Smooth muscle cell (in vitro differentiated cells): Measurements from ENCODE around the gene EEF1AKMT1. TPM values are rescaled to one million over a fixed set of nuclear protein-coding genes. Genes with fewer than 3 reads are reported as not detected.

Experiments
- DNase-seq: peaks from one replicate; lab custom pipeline; 2025; ENCODE audit not compliant: unreplicated experiment; lab: John Stamatoyannopoulos, UW
- H2AFZ ChIP-seq: fragments of 200-600 bp; sonication (generic); 2 replicates; pipeline ENCODE4 v1.6.0; 2016; ENCODE audit warnings: antibody characterized with exemption, low read depth, mild to moderate bottlenecking
- H3F3A ChIP-seq: fragments of 200-600 bp; sonication (generic); 2 replicates; pipeline ENCODE4 v1.6.0; 2017; ENCODE audit warnings: antibody characterized with exemption, low read depth
- H3K27ac ChIP-seq: fragments of 200-600 bp; sonication (generic); 2 replicates; pipeline ENCODE4 v1.5.1; 2016; ENCODE audit warnings: low read depth, mild to moderate bottlenecking
- H3K27me3 ChIP-seq: fragments of 200-600 bp; sonication (generic); 2 replicates; pipeline ENCODE4 v1.6.1; 2016; ENCODE audit warnings: low read depth, mild to moderate bottlenecking
- H3K36me3 ChIP-seq: fragments of 200-600 bp; sonication (generic); 2 replicates; pipeline ENCODE4 v1.5.1; 2016; ENCODE audit warnings: low read depth
- H3K4me1 ChIP-seq: fragments of 200-600 bp; sonication (generic); 2 replicates; pipeline ENCODE4 v1.5.1; 2016; ENCODE audit warnings: low read depth
- H3K4me2 ChIP-seq: fragments of 200-600 bp; sonication (generic); 2 replicates; pipeline ENCODE4 v1.6.0; 2016; ENCODE audit warnings: mild to moderate bottlenecking
- H3K4me3 ChIP-seq: fragments of 200-600 bp; sonication (generic); 2 replicates; pipeline ENCODE4 v1.5.1; 2016; ENCODE audit warnings: mild to moderate bottlenecking
- H3K79me2 ChIP-seq: fragments of 200-600 bp; sonication (generic); 2 replicates; pipeline ENCODE4 v1.6.0; 2016; ENCODE audit warnings: low read depth, mild to moderate bottlenecking
- H3K9ac ChIP-seq: fragments of 200-600 bp; sonication (generic); 2 replicates; pipeline ENCODE4 v1.6.0; 2016; ENCODE audit warnings: low read depth
- H3K9me3 ChIP-seq: fragments of 200-600 bp; sonication (generic); replicated peaks from 2 replicates; pipeline ENCODE4 v1.5.1; 2016; ENCODE audit warnings: low read depth
- H4K20me1 ChIP-seq: fragments of 200-600 bp; sonication (generic); 2 replicates; pipeline ENCODE4 v1.6.0; 2016; ENCODE audit warnings: low read depth
- CTCF ChIP-seq: fragments of 200-600 bp; sonication (generic); IDR thresholded peaks from 2 replicates; pipeline ENCODE4 v1.5.1; 2017; ENCODE audit warnings: borderline replicate concordance, mild to moderate bottlenecking, antibody characterized with exemption; ENCODE audit not compliant: insufficient read depth, poor library complexity, severe bottlenecking
- WGBS: methylation state at CpG from one replicate; pipeline ENCODE4 v1.1.7; 2016; ENCODE audit warnings: low lambda C conversion rate; 5-methylcytosine and 5-hydroxymethylcytosine counted together
- polyA plus RNA-seq: library from polyadenylated mRNA; unstranded; fragments of >200 nt; fragmentation: Nextera tagmentation; extraction: Ambion mirVana; gene quantifications from 2 replicates; pipeline ENCODE4 v1.2.1, GENCODE V29; 2016
- total RNA-seq: library from RNA; depleted of rRNA; stranded (reverse); fragments of >200 nt; gene quantifications from 2 replicates; pipeline ENCODE4 v1.2.3, GENCODE V29; 2014

The EEF1AKMT1 gene
- total and polyA plus RNA-seq, 2 experiments from 2014 or later: 15.0 to 17.3 TPM

- no peaks in the 10 kb centered on the region for H3K36me3 ChIP-seq
- WGBS: 86% methylated on average over 13 of the region's 13 CpGs
- TF ChIP-seq CTCF: no peak
Observed at GRCh38 chr13:20711301-20712044, 62.3 kb downstream of the EEF1AKMT1 start.

GRCh38 chr13:20709782-20710181 lies 64.0 kb downstream of the EEF1AKMT1 start:
- H3K27me3 ChIP-seq: no peaks in the 10 kb centered on the region
- H3K4me3 ChIP-seq: no peak overlapping the region
- H3K27ac ChIP-seq: no peak overlapping the region
- H3K9ac ChIP-seq: no peak overlapping the region
- H2AFZ ChIP-seq: no peak overlapping the region
- H3K36me3 ChIP-seq: no peaks in the 10 kb centered on the region
- H3K79me2 ChIP-seq: no peaks in the 10 kb centered on the region
- H4K20me1 ChIP-seq: no peaks in the 10 kb centered on the region
- no peak overlapping the region for H3K4me2 ChIP-seq
- H3F3A ChIP-seq: peaks cover 12% of the 10 kb centered on the region
- H3K9me3 ChIP-seq: no peaks in the 10 kb centered on the region
- no peak for DNase-seq
- TF ChIP-seq CTCF: no peak
- H3K4me1 ChIP-seq: peaks cover 8% of the 10 kb centered on the region
- 66% methylated on average over 4 of the region's 4 CpGs for whole genome bisulfite sequencing

More at GRCh38 chr13:20711301-20712044, 62.3 kb downstream of the EEF1AKMT1 start:
- no peak overlapping the region for H3K9ac ChIP-seq
- no peak overlapping the region for H3K27ac ChIP-seq
- H4K20me1 ChIP-seq: no peaks in the 10 kb centered on the region
- no peaks in the 10 kb centered on the region for H3K79me2 ChIP-seq
- H3K27me3 ChIP-seq: no peaks in the 10 kb centered on the region
- peaks cover 8% of the 10 kb centered on the region for H3K4me1 ChIP-seq
- peaks cover 12% of the 10 kb centered on the region for H3F3A ChIP-seq
- no peaks in the 10 kb centered on the region for H3K9me3 ChIP-seq
- H3K4me3 ChIP-seq: no peak overlapping the region
- no peak overlapping the region for H2AFZ ChIP-seq
- H3K4me2 ChIP-seq: no peak overlapping the region
- no peak for DNase-seq

GRCh38 chr13:20709369-20709768 lies 64.4 kb downstream of the EEF1AKMT1 start:
- H2AFZ ChIP-seq: no peak overlapping the region
- H3F3A ChIP-seq: peaks cover 8% of the 10 kb centered on the region
- H4K20me1 ChIP-seq: no peaks in the 10 kb centered on the region
- H3K36me3 ChIP-seq: no peaks in the 10 kb centered on the region
- H3K9me3 ChIP-seq: no peaks in the 10 kb centered on the region
- H3K4me2 ChIP-seq: no peak overlapping the region
- 95% methylated on average over 8 of the region's 8 CpGs for WGBS
- H3K27me3 ChIP-seq: no peaks in the 10 kb centered on the region
- peaks cover 8% of the 10 kb centered on the region for H3K4me1 ChIP-seq
- H3K9ac ChIP-seq: no peak overlapping the region
- no peak for TF ChIP-seq CTCF
- H3K27ac ChIP-seq: no peak overlapping the region
- no peaks in the 10 kb centered on the region for H3K79me2 ChIP-seq
- DNase-seq: no peak
- H3K4me3 ChIP-seq: no peak overlapping the region

GRCh38 chr13:20708216-20708615 lies 65.5 kb downstream of the EEF1AKMT1 start:
- no peak overlapping the region for H3K27ac ChIP-seq
- WGBS: 78% methylated on average over 2 of the region's 2 CpGs
- DNase-seq: no peak
- no peaks in the 10 kb centered on the region for H4K20me1 ChIP-seq
- H3K27me3 ChIP-seq: no peaks in the 10 kb centered on the region
- no peaks in the 10 kb centered on the region for H3K9me3 ChIP-seq
- no peak overlapping the region for H2AFZ ChIP-seq
- H3K79me2 ChIP-seq: no peaks in the 10 kb centered on the region
- H3K9ac ChIP-seq: no peak overlapping the region
- H3F3A ChIP-seq: peaks cover 4% of the 10 kb centered on the region
- TF ChIP-seq CTCF: no peak
- H3K4me2 ChIP-seq: no peak overlapping the region
- H3K4me1 ChIP-seq: peaks cover 5% of the 10 kb centered on the region
- H3K4me3 ChIP-seq: no peak overlapping the region
- H3K36me3 ChIP-seq: no peaks in the 10 kb centered on the region
